ENCODE data around the gene MPZ.

MPZ gene

GRCh38 chr1:161314201-161314981 lies 4.6 kb upstream of the MPZ start, which contains the start of gene SDHC (continued):
- TF ChIP-seq ZBTB7A (tag by site-specific recombination; IDR thresholded peaks at IDR 0.05; ENCODE audit: low read depth) (no peak), TSHZ1 (tag by site-specific recombination; IDR thresholded peaks at IDR 0.05; ENCODE audit: borderline replicate concordance) (no peak), ZNF341 (tag by site-specific recombination; IDR thresholded peaks at IDR 0.05; ENCODE audit: low read depth) (no peak), ZNF704 (tag by site-specific recombination; IDR thresholded peaks at IDR 0.05) (no peak), ZBTB17 (tag by site-specific recombination; IDR thresholded peaks at IDR 0.05) (peak; percentile 61), ZNF398 (tag by site-specific recombination; IDR thresholded peaks at IDR 0.05) (no peak), AEBP2 (tag by site-specific recombination; IDR thresholded peaks at IDR 0.05; ENCODE audit: borderline replicate concordance) (no peak), ZNF394 (tag by site-specific recombination; IDR thresholded peaks at IDR 0.05; ENCODE audit: borderline replicate concordance) (peak; percentile 66; the same call in 1 of the 2 replicates), ZFHX2 (tag by site-specific recombination; conservative IDR thresholded peaks at IDR 0.05) (peak; percentile 61), BCL11B (tag by site-specific recombination; IDR thresholded peaks at IDR 0.05; ENCODE audit: low read depth) (no peak), SCRT1 (tag by site-specific recombination; IDR thresholded peaks at IDR 0.05; ENCODE audit: borderline replicate concordance) (no peak), ZNF169 (tag by site-specific recombination; IDR thresholded peaks at IDR 0.05) (no peak), ZNF791 (tag by site-specific recombination; IDR thresholded peaks at IDR 0.05) (no peak), ZNF18 (tag by site-specific recombination; IDR thresholded peaks at IDR 0.05) (no peak), ZNF518A (tag by site-specific recombination; conservative IDR thresholded peaks at IDR 0.05; ENCODE audit: low read depth) (peak; percentile 67)
